AG09319 (cell line): ENCODE results near the gene GABRB3.

Experiments used
- DNase-seq: peaks from one replicate; pipeline ENCODE4 v3.0.0-alpha.2; 2010; ENCODE audit warnings: low read depth; ENCODE audit errors: extremely low read depth
- CTCF ChIP-seq: IDR thresholded peaks from 2 replicates; pipeline ENCODE4 v1.5.1; 2011; ENCODE audit warnings: low read depth, mild to moderate bottlenecking, inconsistent platforms, low read length, moderate library complexity

The GABRB3 gene

GRCh38 chr15:26582840-26583239 is 190.0 kb downstream of the GABRB3 start:
- TF ChIP-seq CTCF, result no peak
- DNase-seq, result no peak

- DNase-seq, result no peak
- TF ChIP-seq CTCF, result no peak
These were observed 191.9 kb downstream of the GABRB3 start for GRCh38 chr15:26580943-26581342.

- TF ChIP-seq CTCF, result no peak
- DNase-seq, result no peak
These were observed 200.1 kb downstream of the GABRB3 start for GRCh38 chr15:26572602-26573350.

- no peak for DNase-seq
- no peak for TF ChIP-seq CTCF
These were observed 201.5 kb downstream of the GABRB3 start for GRCh38 chr15:26571346-26571745.

GRCh38 chr15:26565542-26565941 is 207.3 kb downstream of the GABRB3 start:
- DNase-seq, result no peak
- TF ChIP-seq CTCF, result no peak

GRCh38 chr15:26564361-26564760 is 208.5 kb downstream of the GABRB3 start:
- no peak for DNase-seq
- no peak for TF ChIP-seq CTCF

- no peak for DNase-seq
- TF ChIP-seq CTCF, result no peak
These were observed 210.5 kb downstream of the GABRB3 start for GRCh38 chr15:26562336-26562735.
